ENCODE data around the gene KLF8. TPM values are rescaled to one million over a fixed set of nuclear protein-coding genes. Genes with fewer than 3 reads are reported as not detected.
"Not testable (repeated sequence)": the region's sequence is repeated elsewhere in the genome, so short reads cannot be mapped to it uniquely, and the experiment has no call there.

The KLF8 gene
- 10 to 100 TPM in 3 of 4 donors, 1 to 10 TPM in 1; 9.1 to 19.7 (median 10.4) TPM for total RNA-seq
- polyA plus RNA-seq: 1 to 10 TPM in 2 of 3 donors, under 1 TPM in 1; 0.69 to 3.5 (median 1.2) TPM

GRCh38 chrX:56232221-56233082 is at the start of gene KLF8:
Gene KLF8 (plus strand): TSS chrX:56232356. CDS start chrX:56233335, 979 bp downstream.
- Histone ChIP-seq H3K4me1 (peaks cover 0 to 10% (median 0%) of the 10 kb centered on the region in 4 donors), H3K27me3 (no peaks in the 10 kb centered on the region), H3K4me3 (peak within 1 kb of the TSS; percentile 34 to 56 (median 52)), H3K9me3 (no peaks in the 10 kb centered on the region), H3K27ac (peak within 1 kb of the TSS; percentile 83 to 87 (median 84)), H3K36me3 (no peaks in the 10 kb centered on the region)
- WGBS, 2 donors: 5 to 36% methylated on average over 37 to 38 of the region's 38 CpGs
- intact Hi-C loops (cut with DNase I): loop anchor here (10.0 kb wide), 1 partner anchor 1362 kb away; the partner anchor contains the start of gene ZXDB
- peak; percentile 76 for DNase-seq
- TF ChIP-seq EP300 (IDR thresholded peaks at IDR 0.05) (no peak), CTCF (IDR thresholded peaks at IDR 0.05) (no peak), POLR2A (IDR thresholded peaks at IDR 0.05) (peak in 1 of 2 donors; percentile 25), POLR2AphosphoS5 (IDR thresholded peaks at IDR 0.05) (peak in 3 of 4 donors; percentile 61 to 66 (median 64))

GRCh38 chrX:56206945-56207344 is 25.2 kb upstream of the KLF8 start:
- H3K27me3 ChIP-seq; DNase-seq; intact Hi-C loops (cut with DNase I); H3K4me1 ChIP-seq; H3K36me3 ChIP-seq; H3K4me3 ChIP-seq; H3K9me3 ChIP-seq; H3K27ac ChIP-seq: not testable (repeated sequence)
- WGBS, 2 donors: 89 to 92% methylated on average over 2 of the region's 2 CpGs

GRCh38 chrX:56211701-56212100 is 20.5 kb upstream of the KLF8 start:
- TF ChIP-seq EP300 (IDR thresholded peaks at IDR 0.05) (no peak), POLR2A (IDR thresholded peaks at IDR 0.05) (no peak), POLR2AphosphoS5 (IDR thresholded peaks at IDR 0.05) (no peak), CTCF (IDR thresholded peaks at IDR 0.05) (no peak)
- H3K4me3 ChIP-seq: no peak overlapping the region
- whole genome bisulfite sequencing, 2 donors: 91 to 98% methylated on average over 3 of the region's 3 CpGs
- intact Hi-C loops (cut with DNase I): no loop called here
- H3K4me1 ChIP-seq: no peaks in the 10 kb centered on the region
- DNase-seq: no peak
- no peak overlapping the region for H3K27ac ChIP-seq
- H3K36me3 ChIP-seq: no peaks in the 10 kb centered on the region
- H3K9me3 ChIP-seq: no peaks in the 10 kb centered on the region
- H3K27me3 ChIP-seq: no peaks in the 10 kb centered on the region

- Histone ChIP-seq H3K36me3 (no peaks in the 10 kb centered on the region), H3K9me3 (no peaks in the 10 kb centered on the region), H3K27me3 (no peaks in the 10 kb centered on the region), H3K4me1 (no peaks in the 10 kb centered on the region), H3K27ac (no peak overlapping the region), H3K4me3 (no peak overlapping the region)
- TF ChIP-seq EP300 (IDR thresholded peaks at IDR 0.05): no peak
- TF ChIP-seq POLR2A (IDR thresholded peaks at IDR 0.05): no peak
- no peak for TF ChIP-seq POLR2AphosphoS5 (IDR thresholded peaks at IDR 0.05)
- no peak for TF ChIP-seq CTCF (IDR thresholded peaks at IDR 0.05)
- no peak for DNase-seq
- intact Hi-C loops (cut with DNase I): no loop called here
- WGBS, 2 donors: 100% methylated on average over 1 of the region's 1 CpG
These were observed 15.8 kb upstream of the KLF8 start for GRCh38 chrX:56216332-56216731.

- TF ChIP-seq CTCF (IDR thresholded peaks at IDR 0.05) (peak in 3 of 4 experiments; percentile 5 to 27 (median 23)), EP300 (IDR thresholded peaks at IDR 0.05) (no peak), POLR2A (IDR thresholded peaks at IDR 0.05) (no peak), POLR2AphosphoS5 (IDR thresholded peaks at IDR 0.05) (no peak)
- Histone ChIP-seq H3K9me3 (no peaks in the 10 kb centered on the region), H3K4me3 (no peak overlapping the region), H3K27me3 (no peaks in the 10 kb centered on the region), H3K4me1 (no peaks in the 10 kb centered on the region), H3K36me3 (no peaks in the 10 kb centered on the region), H3K27ac (no peak overlapping the region)
- no peak for DNase-seq
- WGBS, 2 donors: 38 to 58% methylated on average over 4 of the region's 4 CpGs
- intact Hi-C loops (cut with DNase I): no loop called here
These were observed 12.5 kb upstream of the KLF8 start for GRCh38 chrX:56219700-56220099.

All from sigmoid colon (tissue), 7 donors.